NB4 (cell line): Measurements from ENCODE around the gene INAVA.

Experiments
- MAX ChIP-seq: IDR thresholded peaks from 2 replicates; pipeline ENCODE4 v1.6.1; 2011; ENCODE audit warnings: low read depth, low read length
- POLR2A ChIP-seq: IDR thresholded peaks from 2 replicates; pipeline ENCODE4 v1.6.1; 2011; ENCODE audit warnings: mild to moderate bottlenecking; ENCODE audit not compliant: insufficient read length; ENCODE audit errors: extremely low read depth

DNA sequence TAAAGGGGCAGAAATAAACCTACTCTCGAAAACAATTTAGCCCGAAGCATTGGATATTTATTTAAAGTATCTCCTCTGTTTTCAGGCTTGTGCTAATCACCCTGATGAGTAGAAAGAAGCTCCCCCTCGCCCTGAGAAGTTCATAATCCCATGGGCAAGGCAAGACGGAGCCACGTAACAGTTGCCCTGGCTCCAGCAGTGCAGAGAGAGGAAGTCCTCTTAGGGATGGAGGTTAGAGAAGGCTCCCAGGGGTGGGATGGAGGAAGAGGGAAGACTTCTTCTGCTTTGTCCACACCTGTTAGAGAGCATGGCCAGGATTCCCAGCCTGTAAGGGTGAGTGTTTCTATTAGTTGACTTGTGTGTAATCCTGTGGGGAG, 25.3 kb upstream of the INAVA start:
- no peak for TF ChIP-seq MAX
- no peak for TF ChIP-seq POLR2A
